Tibial artery (tissue), 4 donors: ENCODE results near the gene GJC3.
"Not testable (repeated sequence)": the region's sequence is repeated elsewhere in the genome, so short reads cannot be mapped to it uniquely, and the experiment has no call there.

Experiments
- DNase-seq, 2 donors: peaks; one replicate each; pipeline ENCODE4 v3.0.0-alpha.2; 2019
- H3K27ac ChIP-seq, 2 donors: fragments of 200-600 bp; sonication (generic) in 1 of 2; 1 replicate in 1 of 2; 2 replicates in 1 of 2; pipeline ENCODE4 v1.5.1; 2018 to 2019; ENCODE audit warnings: mild to moderate bottlenecking in 1 of 2
- H3K27me3 ChIP-seq, 2 donors: fragments of 200-600 bp; sonication (generic) in 1 of 2; one replicate each; pipeline versions ENCODE4 v1.5.1 to v1.6.0; 2016 to 2019
- H3K36me3 ChIP-seq, 3 donors: fragments of 200-600 bp; sonication (generic) in 2 of 3; one replicate each; pipeline ENCODE4 v1.5.1; 2016 to 2019; ENCODE audit warnings: mild to moderate bottlenecking in 2 of 3
- H3K4me1 ChIP-seq, 4 donors: fragments of 200-600 bp; sonication (generic) in 2 of 4; 1 replicate in 3 of 4; 2 replicates in 1 of 4; pipeline ENCODE4 v1.5.1; 2016 to 2019
- H3K4me3 ChIP-seq, 2 donors: fragments of 200-600 bp; sonication (generic) in 1 of 2; 1 replicate in 1 of 2; 2 replicates in 1 of 2; pipeline ENCODE4 v1.5.1; 2018 to 2019; ENCODE audit warnings: mild to moderate bottlenecking in 2 of 2
- H3K9me3 ChIP-seq, 3 donors: fragments of 200-600 bp; sonication (generic) in 1 of 3; one replicate each; pipeline ENCODE4 v1.5.1; 2016 to 2019
- CTCF ChIP-seq, 2 experiments: fragments of 200-600 bp in 1 of 2; fragments of 450-650 bp in 1 of 2; IDR thresholded peaks; one replicate each; pipeline ENCODE4 v1.5.1; 2017 to 2019; ENCODE audit warnings: antibody characterized with exemption in 2 of 2, mild to moderate bottlenecking in 1 of 2, moderate library complexity in 1 of 2
- intact Hi-C: fragments of 100-400 bp; cut with DNase I; formaldehyde crosslinking; loops from one replicate; pipeline ENCODE4 v1.15.0; 2023; ENCODE audit warnings: low total_unique reads

The GJC3 gene

GRCh38 chr7:99949645-99950228 is 20.3 kb upstream of the GJC3 start:
- no peak overlapping the region for H3K4me3 ChIP-seq
- intact Hi-C loops = no loop called here
- TF ChIP-seq CTCF (IDR thresholded peaks at IDR 0.05) = no peak
- no peaks in the 10 kb centered on the region for H3K36me3 ChIP-seq
- H3K27ac ChIP-seq = no peak overlapping the region
- peaks cover 0 to 7% of the 10 kb centered on the region in 2 donors for H3K27me3 ChIP-seq
- H3K4me1 ChIP-seq = no peaks in the 10 kb centered on the region
- no peaks in the 10 kb centered on the region for H3K9me3 ChIP-seq
- no peak for DNase-seq

GRCh38 chr7:99947608-99948007 is 18.2 kb upstream of the GJC3 start:
- Histone ChIP-seq H3K36me3 (no peaks in the 10 kb centered on the region), H3K4me3 (no peak overlapping the region), H3K9me3 (no peaks in the 10 kb centered on the region), H3K27me3 (peaks cover 0 to 7% of the 10 kb centered on the region in 2 donors), H3K27ac (no peak overlapping the region), H3K4me1 (no peaks in the 10 kb centered on the region)
- intact Hi-C loops = no loop called here
- no peak for DNase-seq
- no peak for TF ChIP-seq CTCF (IDR thresholded peaks at IDR 0.05)

GRCh38 chr7:99944497-99945070 is 15.2 kb upstream of the GJC3 start:
- Histone ChIP-seq H3K9me3 (no peaks in the 10 kb centered on the region), H3K27me3 (peaks cover 0 to 12% of the 10 kb centered on the region in 2 donors), H3K36me3 (no peaks in the 10 kb centered on the region), H3K4me3 (no peak overlapping the region), H3K27ac (no peak overlapping the region), H3K4me1 (no peaks in the 10 kb centered on the region)
- DNase-seq = no peak
- no peak for TF ChIP-seq CTCF (IDR thresholded peaks at IDR 0.05)
- intact Hi-C loops = no loop called here

GRCh38 chr7:99943641-99944496 is 14.4 kb upstream of the GJC3 start:
- peaks cover 0 to 12% of the 10 kb centered on the region in 2 donors for H3K27me3 ChIP-seq
- no peak for TF ChIP-seq CTCF (IDR thresholded peaks at IDR 0.05)
- H3K9me3 ChIP-seq = no peaks in the 10 kb centered on the region
- H3K4me1 ChIP-seq = no peaks in the 10 kb centered on the region
- H3K4me3 ChIP-seq = no peak overlapping the region
- no peak overlapping the region for H3K27ac ChIP-seq
- intact Hi-C loops = no loop called here
- no peaks in the 10 kb centered on the region for H3K36me3 ChIP-seq
- no peak for DNase-seq

- H3K9me3 ChIP-seq = no peaks in the 10 kb centered on the region
- no peaks in the 10 kb centered on the region for H3K4me1 ChIP-seq
- peaks cover 0 to 19% of the 10 kb centered on the region in 2 donors for H3K27me3 ChIP-seq
- no peak for TF ChIP-seq CTCF (IDR thresholded peaks at IDR 0.05)
- H3K4me3 ChIP-seq = no peak overlapping the region
- intact Hi-C loops = no loop called here
- no peak overlapping the region for H3K27ac ChIP-seq
- no peaks in the 10 kb centered on the region for H3K36me3 ChIP-seq
- no peak for DNase-seq
These were observed 8.9 kb upstream of the GJC3 start for GRCh38 chr7:99938296-99938695.

- H3K27me3 ChIP-seq = peaks cover 0 to 18% of the 10 kb centered on the region in 2 donors
- DNase-seq, H3K4me3 ChIP-seq, H3K4me1 ChIP-seq, H3K9me3 ChIP-seq, H3K27ac ChIP-seq, H3K36me3 ChIP-seq, intact Hi-C loops: not testable (repeated sequence)
These were observed 5.6 kb upstream of the GJC3 start for GRCh38 chr7:99935009-99935408.
